GM21381 (cell line): ENCODE results near the gene COL25A1.
"Not testable (repeated sequence)": the region's sequence is repeated elsewhere in the genome, so short reads cannot be mapped to it uniquely, and the experiment has no call there.

Experiments
- ATAC-seq: cut with Tn5 transposase; IDR thresholded peaks from one replicate; pipeline ENCODE4 v1.9.1; 2021; ENCODE audit warnings: mild to moderate bottlenecking, moderate library complexity; ENCODE audit not compliant: unreplicated experiment

Gene COL25A1

DNA sequence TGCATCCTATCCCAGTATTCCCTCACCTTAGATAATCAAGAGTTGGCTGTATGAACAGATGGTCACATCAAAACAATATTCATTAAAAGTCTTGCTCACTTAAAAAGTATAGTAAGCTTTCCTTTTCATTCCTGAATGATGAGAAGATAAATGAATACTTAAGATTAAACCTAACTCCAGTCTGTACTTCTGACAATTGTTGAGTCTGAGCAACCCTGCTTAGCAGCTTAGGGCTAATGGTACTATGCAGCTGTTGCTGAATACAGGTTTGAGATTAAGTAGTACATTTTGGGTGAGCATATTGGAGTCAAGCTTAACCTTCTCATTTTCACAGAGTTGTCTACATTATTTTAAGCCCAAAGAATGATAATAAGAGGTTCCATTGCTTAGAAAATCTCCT is 417.9 kb downstream of the COL25A1 start:
- no peak for ATAC-seq

DNA sequence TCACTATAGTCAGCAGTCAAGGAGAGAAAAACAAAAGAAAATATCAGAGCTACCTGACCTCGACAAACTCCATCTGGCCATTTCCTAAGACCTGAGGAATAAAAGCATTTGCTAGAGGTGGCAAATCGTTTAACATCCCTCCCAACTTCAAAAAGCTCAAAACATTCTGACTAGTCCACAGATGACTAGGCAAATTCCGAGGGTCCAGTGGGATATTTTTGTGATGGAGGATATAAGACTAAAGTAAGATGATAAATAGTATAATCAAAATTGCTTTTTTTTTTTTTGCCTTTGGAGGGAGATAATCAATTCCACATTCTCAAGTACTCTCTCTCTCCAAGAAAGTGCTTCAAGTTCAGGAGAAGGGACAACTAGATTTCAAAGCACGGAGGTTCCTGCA is 420.5 kb downstream of the COL25A1 start:
- no peak for ATAC-seq

GRCh38 chr4:108881190-108881589 is 421.3 kb downstream of the COL25A1 start:
- no peak for ATAC-seq

DNA sequence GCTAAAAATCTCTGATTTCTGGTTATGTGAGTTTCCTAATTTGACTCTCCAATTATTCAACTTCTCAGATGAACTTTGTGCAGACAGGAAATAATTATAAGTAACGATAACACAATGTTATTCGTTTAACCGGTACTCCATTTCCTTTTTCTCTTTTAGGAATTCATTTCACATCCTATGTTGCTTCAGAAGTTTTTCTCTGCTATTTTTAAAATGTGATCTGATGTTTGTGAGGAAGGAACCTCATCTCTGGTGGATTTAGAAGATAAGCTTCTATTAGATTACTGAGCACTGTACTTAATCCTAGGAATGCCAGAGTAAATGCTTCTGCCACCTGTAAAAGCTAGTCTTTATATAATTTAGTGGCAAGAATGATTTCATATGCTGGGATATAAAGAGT is 423.7 kb downstream of the COL25A1 start:
- no peak for ATAC-seq

- ATAC-seq: no peak
Observed at GRCh38 chr4:108877821-108878220, 424.6 kb downstream of the COL25A1 start.

- ATAC-seq: no peak
Observed at GRCh38 chr4:108874806-108875205, 427.7 kb downstream of the COL25A1 start.

DNA sequence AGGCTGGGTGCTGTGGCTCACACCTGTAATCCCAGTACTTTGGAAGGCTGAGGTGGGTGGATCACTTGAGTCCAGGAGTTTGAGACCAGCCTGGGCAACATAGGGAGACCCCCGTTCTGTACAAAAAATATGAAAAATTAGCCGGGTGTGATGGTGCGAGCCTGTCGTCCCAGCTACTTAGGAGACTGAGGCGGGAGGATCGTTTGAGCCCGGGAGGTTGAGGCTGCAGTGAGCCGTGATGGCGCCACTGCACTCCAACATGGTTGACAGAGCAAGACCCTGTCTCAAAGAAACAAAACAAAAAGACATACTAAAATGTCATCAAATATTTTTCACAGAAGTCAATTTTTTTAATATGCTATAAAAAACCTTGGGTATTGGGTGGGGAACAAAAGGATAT is 432.5 kb downstream of the COL25A1 start:
- not testable (repeated sequence) for ATAC-seq

DNA sequence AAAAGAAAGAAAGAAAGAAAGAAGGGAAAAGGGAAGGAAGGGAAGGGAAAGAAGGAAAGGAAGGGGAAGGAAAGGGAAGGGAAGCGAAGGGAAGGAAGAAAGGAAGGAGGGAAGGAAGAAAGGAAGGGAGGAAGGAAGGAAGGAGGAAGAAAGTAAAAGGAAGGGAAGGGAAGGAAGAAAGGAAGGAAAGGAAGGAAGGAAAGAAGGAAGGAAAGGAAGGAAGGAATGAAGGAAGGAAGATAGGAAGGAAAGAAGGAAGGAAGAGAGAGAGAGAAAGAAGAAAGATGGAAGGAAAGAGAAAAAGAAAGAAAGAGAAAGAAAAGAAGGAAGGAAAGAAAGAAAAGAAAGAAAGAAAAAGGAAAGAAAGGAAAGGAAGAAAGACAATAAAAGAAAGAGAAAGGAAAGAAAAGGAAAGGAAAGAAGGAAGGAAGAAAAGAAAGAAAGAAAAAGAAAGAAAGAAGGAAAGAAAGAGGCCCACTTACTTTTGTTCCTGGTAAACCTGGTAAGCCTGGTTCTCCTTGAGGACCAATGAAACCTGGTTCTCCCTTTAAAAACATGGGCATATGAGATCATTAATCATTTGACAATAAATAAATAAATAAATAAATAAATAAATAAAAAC is 433.7 kb downstream of the COL25A1 start:
- no peak for ATAC-seq

- no peak for ATAC-seq
Observed at GRCh38 chr4:108867476-108867875, 435.0 kb downstream of the COL25A1 start.

GRCh38 chr4:108861334-108861733 is 441.1 kb downstream of the COL25A1 start:
- ATAC-seq: no peak

DNA sequence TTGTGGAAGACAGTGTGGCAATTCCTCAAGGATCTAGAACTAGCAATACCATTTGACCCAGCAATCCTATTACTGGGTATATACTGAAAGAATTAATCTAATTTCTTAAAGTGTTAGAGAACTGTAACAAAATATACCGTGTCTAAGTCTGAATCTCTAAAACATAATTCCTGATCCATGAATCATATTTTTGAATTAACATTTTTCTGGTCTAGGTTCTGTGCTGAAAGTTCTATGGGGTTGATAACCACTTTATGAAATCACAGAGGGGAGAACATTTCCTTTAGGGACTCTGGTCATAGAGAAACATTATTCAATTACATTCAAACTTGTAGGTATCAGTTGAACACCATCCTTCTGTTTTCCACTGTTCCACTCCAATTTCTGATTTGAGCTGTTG is 447.7 kb downstream of the COL25A1 start:
- no peak for ATAC-seq

GRCh38 chr4:108852691-108853090 is 449.8 kb downstream of the COL25A1 start:
- no peak for ATAC-seq

DNA sequence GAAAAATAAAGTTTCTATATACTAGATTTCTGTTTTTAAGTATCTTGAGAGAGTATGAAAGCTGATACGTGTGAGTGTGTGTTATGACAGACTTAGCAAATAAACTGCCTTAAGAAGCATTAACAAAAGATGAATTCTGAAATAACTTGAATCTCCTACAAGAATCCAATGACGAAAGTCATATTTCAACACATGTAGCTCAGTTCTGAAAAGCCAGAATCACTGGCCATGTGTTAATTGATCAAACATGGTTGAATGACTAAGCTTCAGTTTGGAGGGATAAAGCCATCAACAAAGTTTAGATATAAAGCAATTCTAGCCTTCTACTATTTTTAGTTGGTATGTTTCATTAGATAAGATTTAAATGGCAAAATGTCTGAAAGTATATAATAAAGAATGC is 451.1 kb downstream of the COL25A1 start:
- no peak for ATAC-seq

GRCh38 chr4:108850219-108850649 is 452.2 kb downstream of the COL25A1 start:
- no peak for ATAC-seq

DNA sequence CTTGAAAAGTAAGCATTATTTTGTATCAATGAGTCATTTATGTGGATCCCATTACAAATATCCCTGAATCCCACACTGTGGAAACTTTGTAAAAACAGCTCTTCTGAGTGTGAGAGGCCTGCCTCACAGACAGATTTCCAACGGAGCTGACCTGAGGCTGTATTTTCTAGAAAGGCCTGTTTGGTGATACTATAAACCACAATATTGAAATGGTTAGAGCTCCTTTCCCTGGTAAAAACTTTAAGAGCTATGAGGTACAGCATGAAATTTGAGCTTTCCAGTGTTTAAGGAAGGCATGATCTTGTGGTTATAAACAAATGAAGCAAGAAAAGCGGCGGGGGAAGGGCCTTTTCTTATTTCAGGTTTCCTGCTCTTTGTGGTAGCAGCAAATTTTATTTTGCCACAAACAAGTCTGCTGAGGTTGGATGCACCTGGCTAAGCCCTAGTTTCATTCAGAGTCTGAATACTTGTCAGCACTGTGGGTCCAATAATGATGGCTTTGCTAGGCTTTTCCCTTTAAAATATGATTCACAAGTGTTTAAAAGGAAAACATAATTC is 452.8 kb downstream of the COL25A1 start:
- ATAC-seq: peak; percentile 91

- ATAC-seq: no peak
Observed at GRCh38 chr4:108846568-108846967, 455.9 kb downstream of the COL25A1 start.

GRCh38 chr4:108840426-108840975 is 462.0 kb downstream of the COL25A1 start:
- ATAC-seq: no peak

DNA sequence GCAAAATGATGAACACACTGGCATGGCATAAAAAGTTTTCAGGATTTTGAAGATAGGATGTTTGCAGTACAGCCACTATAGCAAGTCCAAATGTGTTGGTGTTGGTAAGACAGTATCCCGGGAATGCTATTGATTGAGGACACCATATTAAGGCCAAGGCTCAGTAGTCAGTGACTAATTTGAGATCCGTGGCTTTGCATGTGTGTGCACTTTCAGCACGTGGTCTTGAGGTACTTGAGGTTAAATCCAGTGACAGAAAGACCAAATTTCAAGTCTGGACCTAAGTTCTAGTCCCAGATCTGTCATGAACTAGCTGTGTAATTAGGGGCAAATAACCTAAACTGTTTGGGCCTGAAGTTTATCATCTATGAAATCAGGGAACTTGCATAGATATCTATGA is 463.1 kb downstream of the COL25A1 start:
- no peak for ATAC-seq

DNA sequence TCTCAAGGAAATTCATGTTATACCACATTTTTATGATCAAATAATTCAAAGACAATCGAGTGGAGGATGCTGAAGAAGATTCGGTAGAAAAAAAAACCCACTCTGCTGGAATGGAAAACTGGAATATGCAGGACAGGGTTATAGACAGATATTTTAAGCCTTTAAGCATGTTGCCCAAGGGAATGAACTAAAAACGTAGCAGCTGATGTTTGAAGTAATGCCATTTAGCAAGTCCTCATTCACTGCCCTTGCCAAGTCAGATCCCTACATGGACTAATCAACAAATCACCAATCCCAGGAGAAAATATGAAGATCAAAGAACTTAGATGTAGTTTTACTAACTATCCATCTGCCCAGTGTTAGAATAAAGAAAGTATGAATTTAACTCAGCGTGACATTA is 464.0 kb downstream of the COL25A1 start:
- no peak for ATAC-seq

DNA sequence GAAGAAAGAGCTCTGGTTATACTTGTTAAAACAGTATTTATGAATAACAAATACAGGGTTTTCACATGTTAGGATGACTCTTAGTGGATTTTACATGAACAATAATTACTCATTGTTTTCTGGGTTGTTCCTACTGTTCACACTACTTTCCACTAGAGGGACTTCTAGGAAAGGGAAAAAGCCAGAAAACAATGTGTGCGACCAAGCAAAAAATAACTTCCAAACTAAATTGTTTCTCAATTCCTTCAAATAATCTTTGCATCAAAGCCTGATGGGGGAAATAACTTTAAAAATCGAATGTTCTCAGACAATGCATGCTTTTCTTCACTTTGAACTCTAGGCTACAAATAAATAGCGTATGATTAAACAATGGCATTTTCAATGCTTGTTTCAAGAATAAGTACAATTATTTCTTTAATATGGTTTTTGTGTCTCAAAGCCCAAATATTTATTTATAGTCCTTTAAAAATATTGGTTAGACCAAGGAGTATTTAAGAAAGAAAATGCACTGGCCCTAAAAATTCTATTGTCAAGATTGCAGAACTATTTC is 467.5 kb downstream of the COL25A1 start:
- no peak for ATAC-seq

DNA sequence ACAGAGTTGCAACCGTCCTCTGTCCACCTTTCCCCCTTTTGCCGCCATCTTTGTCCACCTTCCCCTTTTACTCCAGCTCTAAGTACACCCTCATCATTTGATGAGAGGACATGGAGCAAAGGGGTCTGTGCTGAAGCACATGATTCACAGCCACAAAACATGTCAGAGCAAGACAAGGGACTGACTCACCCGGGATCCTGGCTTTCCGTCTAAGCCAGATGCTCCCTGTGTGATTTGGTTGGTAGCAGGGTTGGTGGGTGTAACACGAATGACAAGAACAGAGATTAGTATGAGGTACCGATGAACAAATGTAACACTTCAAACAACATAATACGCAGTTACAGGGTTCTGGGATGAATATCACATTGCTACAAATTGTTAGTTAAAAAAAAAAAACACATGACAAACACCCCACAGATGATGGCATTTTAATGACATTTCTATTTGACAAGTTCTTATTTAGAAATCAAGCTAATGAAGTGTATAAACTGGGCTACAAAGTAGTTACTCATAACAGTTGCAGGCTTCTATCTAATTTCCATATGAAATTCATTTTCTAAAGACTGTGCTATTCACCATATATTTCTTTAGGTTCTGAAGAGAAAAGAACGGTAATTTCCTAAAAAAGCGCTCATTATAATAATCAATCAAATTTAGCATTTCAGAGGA is 468.2 kb downstream of the COL25A1 start:
- ATAC-seq: no peak

DNA sequence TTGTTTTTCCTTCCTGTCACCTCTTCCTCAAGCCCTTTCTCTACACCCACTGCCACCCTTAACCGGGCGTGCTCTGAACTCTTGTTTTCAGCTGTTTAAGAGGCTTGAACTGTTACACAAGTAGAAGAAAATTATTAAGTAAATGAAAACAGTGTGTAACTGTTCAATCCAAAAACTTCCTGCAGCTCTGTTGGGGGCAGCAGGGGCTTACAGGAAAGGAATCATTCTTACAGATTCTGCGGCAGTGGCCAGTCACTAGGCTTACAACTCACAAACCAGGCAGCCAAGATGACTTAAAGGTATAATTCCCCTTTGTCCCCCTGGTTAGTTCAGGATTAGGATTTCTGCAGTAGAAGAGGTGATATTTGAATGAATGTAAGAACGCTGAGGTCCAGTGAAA is 469.4 kb downstream of the COL25A1 start:
- no peak for ATAC-seq
